ENCODE data around the gene NBPF11.
"Not testable (repeated sequence)": the region's sequence is repeated elsewhere in the genome, so short reads cannot be mapped to it uniquely, and the experiment has no call there.

DNA sequence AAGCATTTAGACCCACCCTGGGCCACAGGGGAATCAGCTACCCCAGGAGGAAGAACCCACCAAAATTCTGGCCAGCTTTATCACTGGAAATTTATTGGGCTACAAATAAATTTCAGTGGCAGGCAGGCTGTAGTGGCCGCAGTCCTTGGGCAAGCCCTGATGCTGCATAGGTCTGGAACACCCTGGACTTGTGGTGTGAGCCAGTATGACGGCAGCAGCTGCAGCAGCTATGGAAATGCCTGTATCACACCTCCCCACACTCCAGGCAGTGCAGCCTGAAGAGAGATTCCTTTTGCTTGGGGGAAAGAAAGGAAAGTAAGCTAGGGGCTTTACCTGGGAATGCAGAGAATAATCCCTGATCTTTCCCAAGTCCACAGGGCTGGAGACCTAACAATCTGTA is 56.3 kb downstream of the NBPF11 start:
- TF ChIP-seq, protein P1, sequence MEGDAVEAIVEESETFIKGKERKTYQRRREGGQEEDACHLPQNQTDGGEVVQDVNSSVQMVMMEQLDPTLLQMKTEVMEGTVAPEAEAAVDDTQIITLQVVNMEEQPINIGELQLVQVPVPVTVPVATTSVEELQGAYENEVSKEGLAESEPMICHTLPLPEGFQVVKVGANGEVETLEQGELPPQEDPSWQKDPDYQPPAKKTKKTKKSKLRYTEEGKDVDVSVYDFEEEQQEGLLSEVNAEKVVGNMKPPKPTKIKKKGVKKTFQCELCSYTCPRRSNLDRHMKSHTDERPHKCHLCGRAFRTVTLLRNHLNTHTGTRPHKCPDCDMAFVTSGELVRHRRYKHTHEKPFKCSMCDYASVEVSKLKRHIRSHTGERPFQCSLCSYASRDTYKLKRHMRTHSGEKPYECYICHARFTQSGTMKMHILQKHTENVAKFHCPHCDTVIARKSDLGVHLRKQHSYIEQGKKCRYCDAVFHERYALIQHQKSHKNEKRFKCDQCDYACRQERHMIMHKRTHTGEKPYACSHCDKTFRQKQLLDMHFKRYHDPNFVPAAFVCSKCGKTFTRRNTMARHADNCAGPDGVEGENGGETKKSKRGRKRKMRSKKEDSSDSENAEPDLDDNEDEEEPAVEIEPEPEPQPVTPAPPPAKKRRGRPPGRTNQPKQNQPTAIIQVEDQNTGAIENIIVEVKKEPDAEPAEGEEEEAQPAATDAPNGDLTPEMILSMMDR (conservative IDR thresholded peaks at IDR 0.05 in 1 of 2, IDR thresholded peaks at IDR 0.05 in 1 of 2; ENCODE audit: extremely low read depth in 1 of 2, insufficient read depth in 1 of 2, low read depth in 1 of 2, low read length in 2 of 2): not testable (repeated sequence)
- TF ChIP-seq EZH2 (IDR thresholded peaks at IDR 0.05; ENCODE audit: borderline replicate concordance, low read length): not testable (repeated sequence)
